ENCODE measurements around the gene RHBDD1.

Gene RHBDD1, protein sequence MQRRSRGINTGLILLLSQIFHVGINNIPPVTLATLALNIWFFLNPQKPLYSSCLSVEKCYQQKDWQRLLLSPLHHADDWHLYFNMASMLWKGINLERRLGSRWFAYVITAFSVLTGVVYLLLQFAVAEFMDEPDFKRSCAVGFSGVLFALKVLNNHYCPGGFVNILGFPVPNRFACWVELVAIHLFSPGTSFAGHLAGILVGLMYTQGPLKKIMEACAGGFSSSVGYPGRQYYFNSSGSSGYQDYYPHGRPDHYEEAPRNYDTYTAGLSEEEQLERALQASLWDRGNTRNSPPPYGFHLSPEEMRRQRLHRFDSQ

DNA sequence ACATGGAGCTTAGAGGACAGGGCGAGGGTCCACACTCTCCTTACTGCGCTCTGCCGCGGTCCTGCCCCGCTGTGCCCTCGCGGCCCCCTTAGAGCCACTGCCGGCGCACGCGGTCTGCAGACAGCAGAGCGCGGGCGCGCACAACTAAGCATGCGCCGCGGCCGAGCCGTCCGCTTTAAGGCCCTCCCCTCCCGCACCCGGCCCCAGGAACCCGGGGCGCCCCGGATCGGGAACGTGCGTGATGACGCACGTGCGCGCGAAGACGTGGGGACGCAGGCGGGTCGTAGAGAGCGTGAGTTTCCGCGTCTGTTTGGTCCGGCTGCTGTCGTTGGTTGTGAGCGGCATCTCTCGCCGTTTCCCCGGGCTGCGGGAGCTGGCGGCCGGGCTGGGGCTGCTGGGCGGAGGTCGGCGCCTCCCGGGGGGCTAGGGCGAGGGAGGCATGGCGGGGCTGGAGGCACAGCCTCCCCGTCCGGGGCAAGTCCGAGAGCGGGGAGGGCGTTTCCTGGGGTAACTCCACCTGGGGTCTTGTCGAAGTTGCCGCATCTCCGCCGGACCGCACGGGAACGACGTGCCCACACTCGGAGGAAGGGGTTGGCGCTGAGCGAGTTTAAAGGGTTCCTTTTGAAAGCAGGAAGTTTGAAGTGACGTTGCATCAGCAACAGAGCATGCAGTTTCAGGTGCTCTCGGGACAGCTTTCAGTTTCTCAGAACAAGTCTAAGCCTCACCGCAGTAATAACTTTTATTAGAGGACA, at the start of gene RHBDD1:
Gene RHBDD1, plus strand, starts transcription at position 259 of the 752 bp plus-strand sequence. CDS start 28,640 bp downstream, outside the sequence.
- peak; percentile 91 for DNase-seq (ENCODE audit: low read depth)
- peak within 1 kb of the TSS; percentile 64 for H3K4me3 ChIP-seq (ENCODE audit: low read depth, low read length)

DNA sequence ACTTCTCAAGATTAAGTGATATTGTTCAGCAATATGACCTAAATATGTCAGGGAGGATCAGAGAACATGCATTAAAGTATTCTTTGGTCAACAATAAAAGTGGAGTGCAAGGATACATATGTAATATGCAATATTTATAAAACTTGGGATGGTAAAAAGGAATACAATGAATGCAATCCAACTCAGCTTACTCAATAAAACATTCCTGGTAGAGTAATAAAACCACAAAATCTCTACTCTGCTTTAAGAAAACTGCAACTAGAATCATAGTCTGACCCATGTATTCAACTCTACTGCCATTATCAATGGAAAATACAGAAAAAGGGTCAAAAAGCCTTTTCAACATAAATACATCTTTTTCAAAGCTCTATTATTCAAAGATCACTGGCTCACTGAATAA, 47.8 kb upstream of the RHBDD1 start:
- DNase-seq (ENCODE audit: low read depth) = no peak
- no peak overlapping the region for H3K4me3 ChIP-seq (ENCODE audit: low read depth, low read length)

DNA sequence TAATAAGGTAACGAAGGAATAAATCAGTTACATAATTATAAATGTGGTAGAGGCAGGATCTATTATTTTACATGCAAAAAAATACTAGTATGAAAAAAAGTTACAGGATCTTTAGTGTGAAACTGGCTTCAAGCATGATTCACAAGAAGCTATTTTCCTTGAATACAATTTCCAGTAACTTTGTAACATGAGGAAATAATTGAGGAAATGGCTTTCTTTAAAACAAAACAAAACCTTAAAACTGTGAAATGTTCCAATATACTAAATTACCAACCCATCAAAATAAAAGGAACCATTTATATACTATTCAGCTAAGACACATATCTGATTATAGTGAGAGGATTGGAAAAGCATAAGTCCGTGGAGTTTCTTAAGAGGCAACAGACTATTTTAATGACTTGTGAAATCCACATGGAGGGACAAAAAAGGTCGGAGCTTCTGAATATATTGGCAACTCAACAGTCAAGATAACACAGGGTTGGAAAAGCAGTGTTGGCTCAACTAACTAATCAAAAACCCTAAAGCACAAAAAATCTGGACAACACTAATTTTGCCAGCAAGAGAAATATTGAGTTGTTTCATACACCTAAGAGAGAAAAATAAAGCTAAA, 46.9 kb upstream of the RHBDD1 start:
- no peak for DNase-seq (ENCODE audit: low read depth)
- no peak overlapping the region for H3K4me3 ChIP-seq (ENCODE audit: low read depth, low read length)

DNA sequence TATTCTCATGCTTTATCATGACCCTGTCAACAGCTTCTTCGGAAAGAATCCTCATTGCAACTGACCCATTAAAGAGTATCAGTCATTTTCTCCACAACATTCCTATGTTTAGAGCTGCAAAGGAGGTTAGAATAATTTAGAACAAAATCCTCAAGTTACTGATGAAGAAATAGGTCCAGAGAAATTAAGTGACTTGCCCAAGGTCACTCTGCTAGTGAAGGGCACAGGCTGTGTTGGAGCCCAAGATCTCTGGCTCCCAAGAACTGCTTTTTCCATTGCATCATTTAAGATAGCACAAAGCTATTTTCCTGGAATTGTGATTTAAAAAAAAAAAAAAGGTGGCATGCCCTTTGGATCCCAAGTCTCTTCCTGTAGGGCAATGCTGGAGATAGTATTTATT, 45.8 kb upstream of the RHBDD1 start:
- DNase-seq (ENCODE audit: low read depth) = no peak
- no peak overlapping the region for H3K4me3 ChIP-seq (ENCODE audit: low read depth, low read length)

DNA sequence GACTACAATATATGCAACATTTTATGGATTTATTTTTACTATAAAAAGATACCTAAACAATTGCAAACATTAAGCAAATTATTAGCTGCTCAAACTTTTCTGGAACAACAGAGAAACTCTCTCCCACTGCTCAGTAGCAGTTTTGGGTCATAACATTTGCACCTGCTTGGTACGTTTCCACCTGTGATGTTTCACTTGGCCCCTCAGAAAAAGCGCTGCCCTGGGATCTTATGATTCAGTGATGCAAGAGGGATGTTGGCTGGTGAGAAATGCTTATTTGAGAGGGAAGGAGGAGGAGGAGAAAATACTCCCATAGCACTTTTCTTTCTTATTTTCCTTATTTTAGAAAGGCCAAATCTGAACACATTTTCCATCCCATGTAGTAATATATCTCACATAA, 45.4 kb upstream of the RHBDD1 start:
- DNase-seq (ENCODE audit: low read depth) = no peak
- H3K4me3 ChIP-seq (ENCODE audit: low read depth, low read length) = no peak overlapping the region

DNA sequence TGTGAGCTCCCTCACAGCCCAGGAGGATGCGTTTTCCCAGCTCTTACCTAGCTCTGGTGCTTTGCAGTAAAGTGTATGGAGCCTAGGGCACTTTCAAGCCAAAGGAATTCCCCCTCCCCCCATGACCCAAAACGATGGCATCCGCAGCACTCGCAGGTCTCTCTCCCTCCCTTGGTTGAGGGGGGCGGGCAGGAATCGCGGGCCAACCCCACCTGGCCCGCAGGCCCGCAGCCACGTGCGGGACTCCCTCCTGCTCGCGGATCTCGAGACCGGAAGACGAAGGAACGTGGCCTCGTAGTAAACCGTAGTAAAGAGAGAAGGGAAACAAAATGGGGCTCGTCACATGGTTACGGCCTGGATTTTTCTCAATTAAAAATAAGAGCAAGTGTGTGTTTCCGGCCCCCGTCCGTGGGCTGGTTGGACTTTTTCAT, 44.8 kb upstream of the RHBDD1 start:
- no peak for DNase-seq (ENCODE audit: low read depth)
- H3K4me3 ChIP-seq (ENCODE audit: low read depth, low read length) = peak overlapping the region; percentile 73

DNA sequence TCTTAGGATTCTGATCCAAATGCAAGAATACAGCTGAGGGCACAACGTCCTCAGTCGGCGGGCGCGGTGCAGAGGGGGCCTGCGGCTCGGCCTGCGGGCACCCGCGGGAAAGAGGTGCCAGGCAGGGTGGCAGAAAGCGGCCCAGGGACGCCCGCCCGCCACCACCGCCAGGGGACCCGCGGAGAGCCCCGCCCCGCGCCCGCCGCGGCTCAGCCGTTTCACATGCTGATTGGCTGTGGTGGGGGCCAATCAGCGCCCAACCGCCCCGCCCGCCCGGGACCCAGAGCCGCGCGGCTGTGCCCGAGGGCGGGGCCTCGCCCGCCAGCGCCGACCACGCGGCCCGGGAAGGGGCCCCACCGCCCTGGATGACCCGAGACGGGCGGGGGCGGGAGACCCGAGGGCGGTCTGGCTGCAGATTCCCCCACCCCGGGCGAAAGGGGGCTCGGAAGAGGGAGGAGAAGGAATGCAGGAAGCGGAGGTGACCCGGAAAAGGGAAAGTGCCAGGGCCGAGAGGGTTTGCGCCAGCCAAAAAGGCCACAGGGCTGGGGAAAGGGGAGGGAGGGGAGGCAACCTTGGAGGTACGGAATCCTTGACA, 44.3 kb upstream of the RHBDD1 start:
- DNase-seq (ENCODE audit: low read depth) = peak; percentile 39

DNA sequence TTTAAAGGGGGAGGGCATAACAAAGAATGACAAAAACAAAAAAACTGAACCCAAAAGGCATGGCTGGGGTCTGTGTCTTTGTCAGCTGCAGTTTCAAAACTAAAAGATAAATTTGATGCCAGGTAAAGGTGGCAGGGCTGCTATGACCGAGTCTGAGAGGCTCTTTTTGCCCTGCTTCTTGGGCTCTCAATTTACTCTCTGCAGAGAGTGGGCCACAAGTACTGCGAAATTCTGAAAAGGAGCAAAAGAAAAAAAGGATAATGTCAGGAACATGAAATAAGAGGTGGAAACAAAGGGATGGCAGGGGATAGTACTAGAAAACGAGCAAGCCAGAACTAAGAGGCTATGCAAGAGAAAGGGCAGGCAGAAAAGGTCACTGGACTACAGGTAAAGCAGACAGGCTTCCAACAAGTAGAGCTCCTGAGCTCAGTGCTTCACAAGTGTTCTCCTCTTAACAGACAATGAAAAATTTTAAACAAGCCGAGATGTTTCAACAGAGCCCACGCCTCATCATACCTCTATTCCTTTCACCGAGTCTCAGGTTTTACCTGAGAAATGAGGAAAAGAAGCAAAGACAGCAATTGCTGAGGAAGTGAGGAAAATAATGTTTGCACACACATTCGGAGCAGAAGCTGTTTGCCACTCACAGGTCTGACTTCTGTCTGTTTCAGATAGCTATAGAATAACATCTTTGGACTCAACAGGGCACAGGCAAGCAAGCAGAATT, 43.5 kb upstream of the RHBDD1 start:
- H3K4me3 ChIP-seq (ENCODE audit: low read depth, low read length) = peak overlapping the region; percentile 73

More for the DNA sequence above, 44.3 kb upstream of the RHBDD1 start:
- H3K4me3 ChIP-seq (ENCODE audit: low read depth, low read length) = peak overlapping the region; percentile 73

DNA sequence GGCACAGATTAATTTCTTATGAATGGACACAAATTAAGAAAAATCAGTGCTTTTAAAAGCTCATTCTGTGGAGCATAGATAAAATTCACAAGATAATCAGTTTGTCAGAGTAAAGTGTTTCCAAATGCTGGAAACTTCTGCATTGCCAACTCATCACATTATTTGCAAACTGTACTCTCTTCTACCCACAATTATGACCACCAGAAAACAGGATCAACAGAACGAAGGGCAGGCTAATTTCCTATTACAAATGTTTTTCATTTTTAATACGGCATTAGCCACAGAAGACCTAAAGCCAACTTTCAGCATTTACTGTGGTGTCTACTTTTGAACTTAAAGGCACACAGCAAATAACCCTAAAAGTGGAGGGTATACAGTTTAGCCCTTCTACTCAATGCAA, 42.2 kb upstream of the RHBDD1 start:
- peak overlapping the region; percentile 73 for H3K4me3 ChIP-seq (ENCODE audit: low read depth, low read length)
- no peak for DNase-seq (ENCODE audit: low read depth)

More for the DNA sequence above, 43.5 kb upstream of the RHBDD1 start:
- no peak for DNase-seq (ENCODE audit: low read depth)

DNA sequence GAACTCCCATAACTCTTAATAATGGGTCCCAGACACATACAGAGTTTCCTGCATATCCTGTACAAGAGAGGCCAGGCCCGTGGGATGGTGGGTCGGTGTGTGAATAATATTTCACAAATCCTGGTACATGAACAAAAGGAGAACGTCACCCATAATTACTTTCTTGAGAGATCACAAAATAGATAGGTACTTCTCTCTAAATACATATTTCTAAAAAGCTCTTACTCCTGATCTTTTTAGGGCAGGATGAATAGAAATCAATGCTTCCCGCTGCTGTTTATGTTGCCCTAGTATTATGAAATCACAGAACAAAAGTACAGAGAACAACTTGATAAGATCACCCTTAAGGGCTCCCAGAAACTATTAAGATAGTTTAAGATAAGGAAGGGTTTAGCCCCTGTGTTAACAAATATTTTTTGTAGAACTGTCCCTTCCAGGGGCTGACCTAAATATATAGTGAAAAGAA, 41.6 kb upstream of the RHBDD1 start:
- H3K4me3 ChIP-seq (ENCODE audit: low read depth, low read length) = peak overlapping the region; percentile 73
- DNase-seq (ENCODE audit: low read depth) = no peak

DNA sequence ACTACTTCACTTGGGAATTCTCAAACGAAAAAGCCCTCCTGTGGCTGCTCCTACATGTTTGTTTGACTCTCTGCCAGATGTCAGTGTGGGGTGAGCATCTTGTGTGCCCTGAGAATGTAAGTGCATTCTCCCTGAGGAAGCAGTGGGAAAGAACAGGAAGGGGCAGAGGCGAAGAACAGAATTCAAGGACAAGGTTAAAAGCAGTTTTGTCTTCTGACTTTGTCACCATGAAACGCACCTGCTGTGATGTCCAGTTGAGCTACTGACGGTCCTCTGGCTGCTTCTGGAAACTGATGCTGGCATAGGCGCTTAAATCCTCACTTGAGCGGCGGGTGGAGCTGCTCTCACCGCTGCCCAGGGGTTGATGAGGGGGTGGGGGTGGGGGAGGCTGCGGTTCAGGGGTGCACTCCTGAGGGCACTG, 41.1 kb upstream of the RHBDD1 start:
- H3K4me3 ChIP-seq (ENCODE audit: low read depth, low read length) = peak overlapping the region; percentile 73
- DNase-seq (ENCODE audit: low read depth) = peak; percentile 45

DNA sequence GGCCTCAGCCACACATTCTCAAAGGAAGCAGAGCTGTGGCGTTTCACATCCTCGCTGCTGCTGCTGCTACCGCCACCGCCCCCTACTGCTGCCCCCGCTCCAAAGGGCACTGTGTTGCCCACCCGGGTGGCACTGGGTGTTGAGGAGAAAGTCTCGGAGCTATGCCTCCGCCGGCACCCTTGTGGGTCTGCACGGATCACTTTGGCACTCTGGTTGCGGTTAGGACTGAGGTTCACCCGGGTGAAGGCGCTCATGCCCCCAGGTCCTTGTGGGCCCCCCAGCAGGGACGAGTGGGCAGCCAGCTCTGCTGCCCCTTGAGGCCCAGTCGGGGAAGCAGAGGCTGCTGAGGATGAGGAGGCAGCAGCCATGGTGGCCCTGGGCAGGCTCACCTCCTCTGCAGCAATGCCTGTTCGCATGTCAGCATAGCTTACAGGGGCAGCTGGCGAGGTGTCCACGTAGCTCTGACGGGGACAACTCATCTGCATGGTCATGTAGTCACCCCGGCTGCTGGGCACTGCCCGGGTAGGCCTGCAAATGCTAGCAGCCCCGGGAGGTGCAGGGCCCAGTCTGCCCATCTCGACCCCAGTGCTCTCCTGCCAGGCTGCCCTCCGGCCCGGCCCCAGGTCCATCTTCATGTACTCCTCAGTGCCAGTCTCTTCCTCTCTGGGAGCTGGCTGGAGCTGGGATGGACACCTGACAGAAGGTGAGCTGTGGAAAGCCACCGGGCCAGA, 40.4 kb upstream of the RHBDD1 start:
- H3K4me3 ChIP-seq (ENCODE audit: low read depth, low read length) = peak overlapping the region; percentile 73

DNA sequence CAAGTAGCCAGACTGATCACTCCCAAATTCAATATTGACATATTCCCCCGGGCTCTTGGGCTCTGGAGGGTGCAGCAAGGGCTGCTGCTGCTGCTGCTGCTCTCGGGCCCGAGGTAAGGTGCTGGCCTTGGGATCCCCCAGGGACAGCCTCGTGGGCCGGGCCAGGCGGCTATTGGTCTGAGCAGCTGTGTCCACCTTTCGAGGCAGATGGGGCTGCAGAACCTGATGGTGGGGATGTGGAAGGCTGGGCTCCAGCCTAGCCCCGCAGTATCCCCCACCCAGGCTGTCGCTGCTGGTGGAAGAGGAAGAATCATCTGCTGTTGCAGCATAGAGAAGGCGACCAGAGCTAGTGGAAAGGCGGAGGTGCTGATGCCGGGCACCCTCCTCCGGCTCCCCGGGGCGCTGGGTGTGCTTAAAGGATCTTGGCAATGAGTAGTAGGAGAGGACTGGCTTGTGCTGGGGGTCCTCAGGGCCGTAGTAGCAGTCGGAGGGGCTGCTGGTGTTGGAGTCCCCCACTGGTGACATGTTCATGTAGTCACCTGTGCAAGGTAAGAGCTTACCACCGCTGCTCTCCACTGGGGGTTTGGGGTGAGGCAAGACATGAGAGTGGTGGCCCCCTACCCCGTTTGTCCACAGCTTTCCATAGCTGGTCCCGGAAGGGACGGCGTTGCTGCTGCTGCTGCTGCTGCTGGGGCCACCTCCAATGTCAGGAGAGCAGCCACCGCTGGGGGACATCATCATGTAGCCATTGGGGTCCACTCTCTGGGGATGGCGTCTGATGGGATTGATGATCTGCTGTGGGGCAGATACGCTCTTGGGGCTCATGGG, 39.6 kb upstream of the RHBDD1 start:
- peak overlapping the region; percentile 73 for H3K4me3 ChIP-seq (ENCODE audit: low read depth, low read length)
- DNase-seq (ENCODE audit: low read depth) = no peak

More for the DNA sequence above, 40.4 kb upstream of the RHBDD1 start:
- no peak for DNase-seq (ENCODE audit: low read depth)

DNA sequence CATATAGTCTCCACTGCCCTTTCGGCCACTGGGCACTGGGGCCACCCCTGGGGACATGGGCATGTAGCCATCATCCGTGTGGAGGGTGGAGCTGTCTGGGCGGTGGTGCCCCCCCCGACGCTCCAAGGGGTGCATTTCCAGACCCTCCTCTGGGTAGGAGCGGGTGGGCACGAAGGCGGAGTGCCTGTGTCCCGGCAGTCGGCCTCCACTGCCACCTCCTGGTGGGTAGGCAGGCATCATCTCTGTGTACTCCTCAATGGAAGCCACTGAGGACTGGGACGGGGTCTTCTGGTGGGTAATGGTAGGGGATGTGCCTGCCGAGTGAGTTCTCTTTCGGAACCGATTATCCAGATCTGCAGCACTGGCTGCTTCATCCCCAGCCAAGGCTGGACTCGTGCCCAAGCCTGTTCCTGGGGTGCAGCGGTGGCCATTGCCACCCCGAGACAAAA, 39.0 kb upstream of the RHBDD1 start:
- DNase-seq (ENCODE audit: low read depth) = no peak
- H3K4me3 ChIP-seq (ENCODE audit: low read depth, low read length) = peak overlapping the region; percentile 73

DNA sequence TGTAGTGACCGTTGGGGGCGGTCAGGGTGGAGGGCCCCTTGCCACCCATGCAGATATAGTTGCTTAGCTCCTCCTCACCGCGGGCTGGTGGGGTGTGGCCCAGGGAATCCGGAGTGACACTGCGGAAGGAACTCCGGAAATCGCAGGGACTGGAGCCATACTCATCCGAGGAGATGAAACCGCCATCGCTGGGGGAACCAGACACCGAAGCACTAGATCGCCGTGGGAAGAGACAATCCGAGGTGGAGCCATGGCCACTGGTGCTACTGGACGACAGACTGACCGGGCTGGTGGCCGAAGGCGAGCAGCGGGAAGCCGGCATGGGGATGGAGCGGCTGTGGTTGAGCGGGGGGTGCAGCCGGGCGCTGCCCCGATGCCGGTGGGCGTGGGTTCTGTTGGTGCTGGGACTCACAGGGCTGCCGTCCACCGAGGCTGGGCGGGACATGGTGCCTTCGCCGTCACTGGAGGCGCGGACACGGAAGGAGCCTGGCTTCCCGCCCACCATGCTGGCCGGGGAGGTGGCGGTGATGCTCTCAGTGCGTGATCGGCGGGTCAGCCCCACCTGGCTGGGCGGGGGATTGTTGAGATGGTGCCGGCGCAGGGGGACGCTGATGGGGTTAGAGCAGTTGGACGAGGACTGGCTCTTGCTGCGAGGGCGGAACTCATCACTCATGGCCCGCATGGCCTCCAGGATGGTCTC, 38.4 kb upstream of the RHBDD1 start:
- DNase-seq (ENCODE audit: low read depth) = no peak
- H3K4me3 ChIP-seq (ENCODE audit: low read depth, low read length) = peak overlapping the region; percentile 73

DNA sequence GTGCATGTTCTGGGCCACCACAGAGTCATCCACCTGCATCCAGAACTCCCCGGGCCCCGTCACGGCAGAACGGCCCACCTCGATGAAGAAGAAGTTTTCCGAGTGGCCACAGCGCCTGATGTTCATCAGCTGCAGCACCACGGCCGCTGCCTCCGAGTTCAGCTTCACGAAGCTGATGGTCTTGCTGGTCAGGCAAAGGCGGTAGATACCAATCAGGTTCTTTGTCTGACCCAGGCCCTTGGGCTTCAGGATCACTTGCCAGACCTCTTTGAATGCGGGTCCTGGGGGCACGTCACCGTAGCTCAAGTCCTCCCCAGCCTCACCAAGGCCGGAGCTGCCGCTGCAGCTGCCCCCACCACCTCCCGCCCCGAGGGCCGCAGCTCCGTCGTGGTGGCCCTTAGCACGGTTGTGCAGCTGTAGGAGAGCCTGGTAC, 37.8 kb upstream of the RHBDD1 start:
- peak overlapping the region; percentile 73 for H3K4me3 ChIP-seq (ENCODE audit: low read depth, low read length)
- no peak for DNase-seq (ENCODE audit: low read depth)
